SU-DHL-6 (cell line): ENCODE measurements around the gene GAS1.

Experiments
- EZH2phosphoT487 ChIP-seq: fragments of 200-600 bp; sonication (generic), shearing (Covaris generic); conservative IDR thresholded peaks from 2 replicates; pipeline ENCODE4 v1.6.1; 2018; ENCODE audit warnings: mild to moderate bottlenecking, antibody characterized with exemption, low read length, moderate library complexity, mixed read lengths
- TF ChIP-seq, protein P1 (sequence below): fragments of 200-600 bp; sonication (generic); IDR thresholded peaks from one replicate; pipeline ENCODE4 v1.5.1; 2017; ENCODE audit warnings: antibody characterized with exemption, mild to moderate bottlenecking, low read length, moderate library complexity; ENCODE audit not compliant: insufficient read depth, poor library complexity, severe bottlenecking

DNA sequence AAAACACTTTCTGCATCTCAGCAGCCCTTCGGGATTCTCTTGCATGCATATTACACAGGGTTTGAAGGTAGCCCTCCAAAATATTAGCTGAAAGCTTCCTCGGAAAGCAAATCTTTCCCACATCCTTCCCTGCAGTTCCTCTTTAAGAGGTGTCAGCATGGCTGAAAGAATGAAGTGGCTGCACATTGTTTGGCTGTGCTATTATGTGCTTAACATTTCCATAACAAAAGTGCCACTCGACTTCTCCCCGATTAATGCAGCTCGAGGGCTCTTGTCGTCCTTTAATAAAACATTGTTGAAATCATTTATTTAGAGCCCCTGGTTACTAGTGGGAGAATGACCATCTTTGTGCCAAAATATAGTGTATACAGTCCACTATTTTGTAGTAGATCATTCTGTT is 6.5 kb downstream of the GAS1 start:
- TF ChIP-seq, protein P1, sequence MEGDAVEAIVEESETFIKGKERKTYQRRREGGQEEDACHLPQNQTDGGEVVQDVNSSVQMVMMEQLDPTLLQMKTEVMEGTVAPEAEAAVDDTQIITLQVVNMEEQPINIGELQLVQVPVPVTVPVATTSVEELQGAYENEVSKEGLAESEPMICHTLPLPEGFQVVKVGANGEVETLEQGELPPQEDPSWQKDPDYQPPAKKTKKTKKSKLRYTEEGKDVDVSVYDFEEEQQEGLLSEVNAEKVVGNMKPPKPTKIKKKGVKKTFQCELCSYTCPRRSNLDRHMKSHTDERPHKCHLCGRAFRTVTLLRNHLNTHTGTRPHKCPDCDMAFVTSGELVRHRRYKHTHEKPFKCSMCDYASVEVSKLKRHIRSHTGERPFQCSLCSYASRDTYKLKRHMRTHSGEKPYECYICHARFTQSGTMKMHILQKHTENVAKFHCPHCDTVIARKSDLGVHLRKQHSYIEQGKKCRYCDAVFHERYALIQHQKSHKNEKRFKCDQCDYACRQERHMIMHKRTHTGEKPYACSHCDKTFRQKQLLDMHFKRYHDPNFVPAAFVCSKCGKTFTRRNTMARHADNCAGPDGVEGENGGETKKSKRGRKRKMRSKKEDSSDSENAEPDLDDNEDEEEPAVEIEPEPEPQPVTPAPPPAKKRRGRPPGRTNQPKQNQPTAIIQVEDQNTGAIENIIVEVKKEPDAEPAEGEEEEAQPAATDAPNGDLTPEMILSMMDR, result no peak
- no peak for TF ChIP-seq EZH2phosphoT487
